CD14-positive monocyte (primary cell): ENCODE measurements around the gene TSPAN16. TPM values are rescaled to one million over a fixed set of nuclear protein-coding genes. Genes with fewer than 3 reads are reported as not detected.

ENCODE experiments used
- DNase-seq, 3 donors: peaks; one replicate each; pipeline ENCODE4 v3.0.0-alpha.2; 2011 to 2022
- H2AFZ ChIP-seq: 2 replicates; pipeline ENCODE4 v1.6.0; 2012; ENCODE audit warnings: mild to moderate bottlenecking, low read depth, low read length, inconsistent platforms; ENCODE audit not compliant: insufficient read depth, poor library complexity, severe bottlenecking
- H3K27ac ChIP-seq, 2 donors: 1 replicate in 1 of 2; 2 replicates in 1 of 2; pipeline ENCODE4 v1.5.1; 2012 to 2013; ENCODE audit warnings: low read length in 2 of 2, control low read depth in 1 of 2, inconsistent platforms in 1 of 2, low read depth in 1 of 2, mild to moderate bottlenecking in 1 of 2
- H3K27me3 ChIP-seq, 2 donors: one replicate each; pipeline versions ENCODE4 v1.6.0 to v1.6.1; 2011 to 2013; ENCODE audit warnings: low read length in 2 of 2; ENCODE audit not compliant: control insufficient read depth in 2 of 2, insufficient read depth in 2 of 2
- H3K36me3 ChIP-seq, 2 donors: replicated peaks in 1 of 2; 1 replicate in 1 of 2; 2 replicates in 1 of 2; pipeline versions ENCODE4 v1.5.1 to v1.6.1; 2012 to 2013; ENCODE audit warnings: low read length in 2 of 2, control low read depth in 1 of 2, inconsistent platforms in 1 of 2, mild to moderate bottlenecking in 1 of 2; ENCODE audit not compliant: insufficient read depth in 2 of 2, control insufficient read depth in 1 of 2
- H3K4me1 ChIP-seq, 2 donors: 1 replicate in 1 of 2; 2 replicates in 1 of 2; pipeline versions ENCODE4 v1.5.1 to v1.6.1; 2012 to 2013; ENCODE audit warnings: low read length in 2 of 2, control low read depth in 1 of 2, inconsistent platforms in 1 of 2, mild to moderate bottlenecking in 1 of 2, moderate library complexity in 1 of 2; ENCODE audit not compliant: insufficient read depth in 2 of 2, control insufficient read depth in 1 of 2
- H3K4me2 ChIP-seq: replicated peaks from 2 replicates; pipeline ENCODE3; 2012; ENCODE audit warnings: low read length, moderate library complexity, mild to moderate bottlenecking; ENCODE audit not compliant: poor library complexity, severe bottlenecking; ENCODE audit errors: extremely low read depth
- H3K4me3 ChIP-seq, 3 experiments: fragments of 200-600 bp in 1 of 3; sonication (generic) in 1 of 3; replicated peaks in 1 of 3; 1 replicate in 2 of 3; 2 replicates in 1 of 3; pipeline ENCODE4 v1.5.1; 2011 to 2013; ENCODE audit warnings: low read length in 3 of 3, mild to moderate bottlenecking in 3 of 3, control low read depth in 2 of 3, low read depth in 2 of 3, inconsistent platforms in 1 of 3, moderate library complexity in 1 of 3
- H3K79me2 ChIP-seq: 2 replicates; pipeline ENCODE4 v1.6.0; 2012; ENCODE audit warnings: mild to moderate bottlenecking, control low read depth, inconsistent platforms, low read length, moderate library complexity; ENCODE audit not compliant: insufficient read depth
- H3K9ac ChIP-seq: 2 replicates; pipeline ENCODE4 v1.6.0; 2017; ENCODE audit warnings: low read length, mild to moderate bottlenecking; ENCODE audit not compliant: insufficient read depth, poor library complexity, severe bottlenecking
- H3K9me3 ChIP-seq, 2 donors: replicated peaks in 1 of 2; 1 replicate in 1 of 2; 2 replicates in 1 of 2; pipeline versions ENCODE4 v1.5.1 to v1.6.1; 2012 to 2013; ENCODE audit warnings: low read length in 2 of 2, control low read depth in 1 of 2; ENCODE audit not compliant: control insufficient read depth in 1 of 2, insufficient read depth in 1 of 2
- H4K20me1 ChIP-seq: 2 replicates; pipeline ENCODE4 v1.6.0; 2012; ENCODE audit warnings: mild to moderate bottlenecking, low read length, control low read depth, moderate library complexity; ENCODE audit not compliant: insufficient read depth
- H3K27ac Mint-ChIP-seq, 7 donors: one replicate each; pipeline ENCODE4 v1.8.0; 2020; ENCODE audit warnings: mild to moderate bottlenecking in 7 of 7, mixed read lengths in 7 of 7, moderate library complexity in 6 of 7, inconsistent platforms in 2 of 7
- H3K27me3 Mint-ChIP-seq, 3 donors: one replicate each; pipeline ENCODE4 v1.8.0; 2021 to 2022; ENCODE audit warnings: low read depth in 3 of 3, mild to moderate bottlenecking in 3 of 3, mixed read lengths in 3 of 3, moderate library complexity in 3 of 3, inconsistent platforms in 1 of 3
- H3K36me3 Mint-ChIP-seq, 2 donors: one replicate each; pipeline ENCODE4 v1.8.0; 2020; ENCODE audit warnings: mixed read lengths in 2 of 2, inconsistent platforms in 1 of 2, mild to moderate bottlenecking in 1 of 2
- H3K4me1 Mint-ChIP-seq: one replicate; pipeline ENCODE4 v1.8.0; 2020; ENCODE audit warnings: mild to moderate bottlenecking, mixed read lengths
- H3K4me3 Mint-ChIP-seq, 2 donors: one replicate each; pipeline ENCODE4 v1.8.0; 2020; ENCODE audit warnings: mild to moderate bottlenecking in 2 of 2, mixed read lengths in 2 of 2, moderate library complexity in 1 of 2
- H3K9me3 Mint-ChIP-seq, 7 donors: one replicate each; pipeline ENCODE4 v1.8.0; 2020 to 2022; ENCODE audit warnings: mixed read lengths in 7 of 7, mild to moderate bottlenecking in 6 of 7, moderate library complexity in 6 of 7, inconsistent platforms in 2 of 7
- whole genome bisulfite sequencing: methylation state at CpG from one replicate; pipeline ENCODE4 v1.1.5; 2013; ENCODE audit warnings: missing lambda C conversion rate; ENCODE audit not compliant: insufficient coverage; 5-methylcytosine and 5-hydroxymethylcytosine counted together
- intact Hi-C, 2 donors: fragments of 100-400 bp; cut with micrococcal nuclease; formaldehyde crosslinking; loops; one replicate each; pipeline versions ENCODE4 v1.15.0 to v1.15.1; 2023
- polyA plus RNA-seq, 3 donors: library from polyadenylated mRNA; depleted of rRNA in 1 of 3; unstranded in 2 of 3; stranded (reverse) in 1 of 3; fragments of 300-500 nt in 2 of 3; fragments of >200 nt in 1 of 3; fragmentation: Illumina TruSeq in 2 of 3; gene quantifications; 1 replicate in 2 of 3; 2 replicates in 1 of 3; pipeline ENCODE4 v1.2.3, GENCODE V29; 2012 to 2021
- TF ChIP-seq, protein P1 (sequence below): fragments of 200-600 bp; IDR thresholded peaks from one replicate; pipeline ENCODE4 v1.8.0; 2022; ENCODE audit warnings: antibody characterized with exemption, mild to moderate bottlenecking

TSPAN16 gene
- polyA plus RNA-seq, 3 donors = 0.08 to 0.31 TPM; not detected in 1

DNA sequence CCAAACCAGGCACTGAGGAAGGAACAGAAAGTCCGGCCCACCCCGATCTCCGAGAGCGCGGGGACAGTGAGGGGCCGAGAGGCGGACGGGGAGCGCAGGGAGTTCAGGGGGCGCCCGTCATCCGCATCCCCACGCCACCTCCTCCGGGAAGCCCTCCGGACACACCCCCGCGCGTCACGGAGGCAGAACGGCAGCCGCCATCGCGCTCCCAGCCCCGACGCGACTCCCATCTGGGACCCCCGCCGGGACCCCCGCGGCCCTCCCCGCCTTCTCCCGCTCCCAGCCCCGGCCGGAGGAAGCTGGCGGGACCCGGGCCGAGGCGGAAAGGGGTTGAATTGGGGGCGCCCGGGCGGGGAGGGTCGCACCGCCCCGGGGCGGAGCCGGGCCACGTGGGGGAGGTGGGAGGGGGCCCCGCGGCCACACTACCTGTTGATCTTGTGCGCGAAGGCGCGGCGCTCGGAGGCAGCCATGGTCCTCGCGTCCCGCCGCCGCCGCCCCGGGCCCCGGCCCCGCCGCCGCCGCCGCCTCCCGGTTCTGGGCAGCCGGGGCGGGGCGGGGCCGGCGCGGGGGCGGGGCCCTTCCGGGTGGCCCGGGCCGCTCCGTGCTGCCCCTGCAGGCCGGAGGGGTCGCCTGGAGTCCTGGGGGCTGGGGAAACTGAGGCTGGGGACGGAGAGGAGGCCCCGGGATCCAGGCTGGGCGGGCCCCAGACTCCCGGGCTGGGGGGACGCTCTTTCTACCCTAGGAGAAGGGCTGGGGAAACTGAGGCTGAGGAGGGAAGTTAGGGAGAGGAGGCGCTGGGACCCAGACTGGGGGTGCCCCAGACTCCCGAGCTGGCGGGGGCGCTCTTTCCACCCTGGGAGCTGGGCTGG lies 33.8 kb upstream of the TSPAN16 start, which contains the start of gene DOCK6:
Gene DOCK6 (minus strand): TSS at position 554 of the 869 bp plus-strand sequence. CDS start 84 bp downstream, at position 470.
- peak within 1 kb of the TSS; percentile 35 to 74 (median 37) for H3K4me3 ChIP-seq
- H4K20me1 ChIP-seq = no peaks in the 10 kb centered on the region
- Mint-ChIP-seq H3K9me3 (peaks cover 0 to 17% (median 9%) of the 10 kb centered on the region in 7 donors), H3K27me3 (peaks cover 52 to 78% (median 70%) of the 10 kb centered on the region in 3 donors), H3K4me3 (peak within 1 kb of the TSS; percentile 78 to 87), H3K36me3 (no peaks in the 10 kb centered on the region), H3K4me1 (peaks cover 2% of the 10 kb centered on the region), H3K27ac (peak within 1 kb of the TSS in 2 of 7 donors; percentile 18 to 41)
- H3K9me3 ChIP-seq = peaks cover 3 to 5% of the 10 kb centered on the region in 2 donors
- TF ChIP-seq, protein P1, sequence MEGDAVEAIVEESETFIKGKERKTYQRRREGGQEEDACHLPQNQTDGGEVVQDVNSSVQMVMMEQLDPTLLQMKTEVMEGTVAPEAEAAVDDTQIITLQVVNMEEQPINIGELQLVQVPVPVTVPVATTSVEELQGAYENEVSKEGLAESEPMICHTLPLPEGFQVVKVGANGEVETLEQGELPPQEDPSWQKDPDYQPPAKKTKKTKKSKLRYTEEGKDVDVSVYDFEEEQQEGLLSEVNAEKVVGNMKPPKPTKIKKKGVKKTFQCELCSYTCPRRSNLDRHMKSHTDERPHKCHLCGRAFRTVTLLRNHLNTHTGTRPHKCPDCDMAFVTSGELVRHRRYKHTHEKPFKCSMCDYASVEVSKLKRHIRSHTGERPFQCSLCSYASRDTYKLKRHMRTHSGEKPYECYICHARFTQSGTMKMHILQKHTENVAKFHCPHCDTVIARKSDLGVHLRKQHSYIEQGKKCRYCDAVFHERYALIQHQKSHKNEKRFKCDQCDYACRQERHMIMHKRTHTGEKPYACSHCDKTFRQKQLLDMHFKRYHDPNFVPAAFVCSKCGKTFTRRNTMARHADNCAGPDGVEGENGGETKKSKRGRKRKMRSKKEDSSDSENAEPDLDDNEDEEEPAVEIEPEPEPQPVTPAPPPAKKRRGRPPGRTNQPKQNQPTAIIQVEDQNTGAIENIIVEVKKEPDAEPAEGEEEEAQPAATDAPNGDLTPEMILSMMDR = peak; percentile 22
- no peaks in the 10 kb centered on the region for H3K36me3 ChIP-seq
- H2AFZ ChIP-seq = peak within 1 kb of the TSS; percentile 84
- no peak within 1 kb of the TSS for H3K27ac ChIP-seq
- H3K27me3 ChIP-seq = peaks cover 24 to 52% of the 10 kb centered on the region in 2 donors
- intact Hi-C loops = no loop called here
- no peaks in the 10 kb centered on the region for H3K79me2 ChIP-seq
- H3K4me2 ChIP-seq = peak within 1 kb of the TSS; percentile 86
- H3K9ac ChIP-seq = peak within 1 kb of the TSS; percentile 62
- peaks cover 7 to 10% of the 10 kb centered on the region in 2 donors for H3K4me1 ChIP-seq
- DNase-seq = no peak
- WGBS = 2% methylated on average over 67 of the region's 91 CpGs

DNA sequence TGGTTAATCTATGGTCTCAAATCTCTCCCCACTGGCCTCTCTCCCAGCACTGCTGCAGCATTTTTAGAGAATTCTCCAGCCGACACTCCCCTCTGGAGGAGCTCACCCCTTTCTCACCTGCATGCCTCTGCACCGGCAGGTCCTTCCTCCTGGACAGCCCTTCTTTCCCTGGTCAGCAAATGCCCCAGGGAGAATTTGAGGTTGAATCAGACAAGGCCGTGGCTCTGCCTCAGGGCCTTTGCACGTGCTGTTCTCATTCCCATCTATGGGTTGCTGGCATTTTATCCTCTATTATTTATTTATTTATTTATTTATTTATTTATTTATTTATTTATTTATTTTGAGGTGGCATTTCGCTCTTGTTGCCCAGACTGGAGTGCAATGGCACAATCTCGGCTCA lies 32.2 kb upstream of the TSPAN16 start:
- 90% methylated on average over 2 of the region's 6 CpGs for WGBS
- Histone ChIP-seq H4K20me1 (no peaks in the 10 kb centered on the region), H3K9me3 (peaks cover 0 to 5% of the 10 kb centered on the region in 2 donors), H3K79me2 (no peaks in the 10 kb centered on the region), H3K4me1 (peaks cover 7 to 10% of the 10 kb centered on the region in 2 donors), H3K36me3 (no peaks in the 10 kb centered on the region), H3K4me3 (no peak overlapping the region), H3K27ac (no peak overlapping the region), H3K27me3 (peaks cover 24 to 66% of the 10 kb centered on the region in 2 donors), H3K9ac (no peak overlapping the region), H3K4me2 (no peak overlapping the region), H2AFZ (no peak overlapping the region)
- peaks cover 2% of the 10 kb centered on the region for H3K4me1 Mint-ChIP-seq
- no peaks in the 10 kb centered on the region for H3K36me3 Mint-ChIP-seq
- H3K9me3 Mint-ChIP-seq = peaks cover 0 to 14% (median 9%) of the 10 kb centered on the region in 7 donors
- H3K4me3 Mint-ChIP-seq = peak overlapping the region; percentile 31 to 78
- no peak overlapping the region for H3K27ac Mint-ChIP-seq
- intact Hi-C loops = no loop called here
- no peak for DNase-seq
- H3K27me3 Mint-ChIP-seq = peaks cover 61 to 87% (median 78%) of the 10 kb centered on the region in 3 donors
- TF ChIP-seq, protein P1 = no peak
